ENCODE results near the gene IGLON5.

Gene IGLON5

GRCh38 chr19:51311351-51312257 is at the start of gene IGLON5:
TSS of gene IGLON5 (plus strand) at chr19:51311644. CDS start at chr19:51311848, 204 bp downstream.
- Mint-ChIP-seq H3K4me3 (no peak within 1 kb of the TSS), H3K36me3 (ENCODE audit: low read depth) (no peaks in the 10 kb centered on the region), H3K4me1 (ENCODE audit: low read depth) (peaks cover 3% of the 10 kb centered on the region), H3K9me3 (peaks cover 11% of the 10 kb centered on the region), H3K27me3 (ENCODE audit: low read depth) (peaks cover 36% of the 10 kb centered on the region), H3K27ac (no peak within 1 kb of the TSS)
- DNase-seq (ENCODE audit: low spot score), result no peak

GRCh38 chr19:51263808-51264207 is 47.6 kb upstream of the IGLON5 start:
- no peak overlapping the region for H3K4me3 Mint-ChIP-seq
- H3K9me3 Mint-ChIP-seq, result no peaks in the 10 kb centered on the region
- H3K27ac Mint-ChIP-seq, result no peak overlapping the region
- no peaks in the 10 kb centered on the region for H3K36me3 Mint-ChIP-seq (ENCODE audit: low read depth)
- H3K27me3 Mint-ChIP-seq (ENCODE audit: low read depth), result peaks cover 34% of the 10 kb centered on the region
- DNase-seq (ENCODE audit: low spot score), result no peak
- peaks cover 8% of the 10 kb centered on the region for H3K4me1 Mint-ChIP-seq (ENCODE audit: low read depth)

GRCh38 chr19:51271067-51271466 is 40.4 kb upstream of the IGLON5 start:
- no peak for DNase-seq (ENCODE audit: low spot score)
- Mint-ChIP-seq H3K27ac (no peak overlapping the region), H3K9me3 (no peaks in the 10 kb centered on the region), H3K36me3 (ENCODE audit: low read depth) (no peaks in the 10 kb centered on the region), H3K4me3 (no peak overlapping the region), H3K27me3 (ENCODE audit: low read depth) (no peaks in the 10 kb centered on the region), H3K4me1 (ENCODE audit: low read depth) (peaks cover 15% of the 10 kb centered on the region)

GRCh38 chr19:51272183-51272810 is 39.1 kb upstream of the IGLON5 start:
- H3K27me3 Mint-ChIP-seq (ENCODE audit: low read depth), result peaks cover 4% of the 10 kb centered on the region
- H3K4me3 Mint-ChIP-seq, result no peak overlapping the region
- no peak for DNase-seq (ENCODE audit: low spot score)
- no peaks in the 10 kb centered on the region for H3K9me3 Mint-ChIP-seq
- no peaks in the 10 kb centered on the region for H3K36me3 Mint-ChIP-seq (ENCODE audit: low read depth)
- H3K4me1 Mint-ChIP-seq (ENCODE audit: low read depth), result peaks cover 15% of the 10 kb centered on the region
- H3K27ac Mint-ChIP-seq, result no peak overlapping the region

GRCh38 chr19:51274049-51274770 is 37.2 kb upstream of the IGLON5 start:
- H3K36me3 Mint-ChIP-seq (ENCODE audit: low read depth), result no peaks in the 10 kb centered on the region
- no peak overlapping the region for H3K4me3 Mint-ChIP-seq
- no peak overlapping the region for H3K27ac Mint-ChIP-seq
- H3K4me1 Mint-ChIP-seq (ENCODE audit: low read depth), result peaks cover 15% of the 10 kb centered on the region
- H3K27me3 Mint-ChIP-seq (ENCODE audit: low read depth), result peaks cover 9% of the 10 kb centered on the region
- H3K9me3 Mint-ChIP-seq, result no peaks in the 10 kb centered on the region
- DNase-seq (ENCODE audit: low spot score), result no peak

- H3K36me3 Mint-ChIP-seq (ENCODE audit: low read depth), result no peaks in the 10 kb centered on the region
Observed at GRCh38 chr19:51277112-51277511, 34.3 kb upstream of the IGLON5 start.

GRCh38 chr19:51282335-51282734 is 29.1 kb upstream of the IGLON5 start:
- Mint-ChIP-seq H3K27ac (no peak overlapping the region), H3K4me1 (ENCODE audit: low read depth) (no peaks in the 10 kb centered on the region), H3K4me3 (no peak overlapping the region), H3K36me3 (ENCODE audit: low read depth) (no peaks in the 10 kb centered on the region), H3K27me3 (ENCODE audit: low read depth) (peaks cover 17% of the 10 kb centered on the region), H3K9me3 (no peaks in the 10 kb centered on the region)
- DNase-seq (ENCODE audit: low spot score), result no peak

More at GRCh38 chr19:51277112-51277511, 34.3 kb upstream of the IGLON5 start:
- Mint-ChIP-seq H3K4me1 (ENCODE audit: low read depth) (peaks cover 11% of the 10 kb centered on the region), H3K4me3 (no peak overlapping the region), H3K9me3 (no peaks in the 10 kb centered on the region), H3K27ac (no peak overlapping the region), H3K27me3 (ENCODE audit: low read depth) (peaks cover 13% of the 10 kb centered on the region)
- DNase-seq (ENCODE audit: low spot score), result no peak

- H3K4me3 Mint-ChIP-seq, result no peak overlapping the region
- H3K27me3 Mint-ChIP-seq (ENCODE audit: low read depth), result peaks cover 12% of the 10 kb centered on the region
- H3K36me3 Mint-ChIP-seq (ENCODE audit: low read depth), result no peaks in the 10 kb centered on the region
- H3K27ac Mint-ChIP-seq, result no peak overlapping the region
- DNase-seq (ENCODE audit: low spot score), result no peak
- no peaks in the 10 kb centered on the region for H3K9me3 Mint-ChIP-seq
- H3K4me1 Mint-ChIP-seq (ENCODE audit: low read depth), result no peaks in the 10 kb centered on the region
Observed at GRCh38 chr19:51285682-51286081, 25.8 kb upstream of the IGLON5 start.

- Mint-ChIP-seq H3K27me3 (ENCODE audit: low read depth) (peaks cover 3% of the 10 kb centered on the region), H3K4me1 (ENCODE audit: low read depth) (no peaks in the 10 kb centered on the region), H3K27ac (no peak overlapping the region), H3K36me3 (ENCODE audit: low read depth) (no peaks in the 10 kb centered on the region), H3K4me3 (no peak overlapping the region), H3K9me3 (no peaks in the 10 kb centered on the region)
- DNase-seq (ENCODE audit: low spot score), result no peak
Observed at GRCh38 chr19:51289635-51290034, 21.8 kb upstream of the IGLON5 start.

- Mint-ChIP-seq H3K27ac (no peak overlapping the region), H3K9me3 (no peaks in the 10 kb centered on the region), H3K36me3 (ENCODE audit: low read depth) (no peaks in the 10 kb centered on the region), H3K4me3 (no peak overlapping the region), H3K4me1 (ENCODE audit: low read depth) (no peaks in the 10 kb centered on the region), H3K27me3 (ENCODE audit: low read depth) (no peaks in the 10 kb centered on the region)
- DNase-seq (ENCODE audit: low spot score), result no peak
Observed at GRCh38 chr19:51292971-51293370, 18.5 kb upstream of the IGLON5 start.

GRCh38 chr19:51293571-51294210 is 17.8 kb upstream of the IGLON5 start:
- no peaks in the 10 kb centered on the region for H3K9me3 Mint-ChIP-seq
- no peak overlapping the region for H3K4me3 Mint-ChIP-seq
- H3K27me3 Mint-ChIP-seq (ENCODE audit: low read depth), result no peaks in the 10 kb centered on the region
- no peak overlapping the region for H3K27ac Mint-ChIP-seq
- no peaks in the 10 kb centered on the region for H3K4me1 Mint-ChIP-seq (ENCODE audit: low read depth)
- no peak for DNase-seq (ENCODE audit: low spot score)
- no peaks in the 10 kb centered on the region for H3K36me3 Mint-ChIP-seq (ENCODE audit: low read depth)

GRCh38 chr19:51294211-51294976 is 17.1 kb upstream of the IGLON5 start:
- H3K4me3 Mint-ChIP-seq, result no peak overlapping the region
- H3K9me3 Mint-ChIP-seq, result no peaks in the 10 kb centered on the region
- no peaks in the 10 kb centered on the region for H3K27me3 Mint-ChIP-seq (ENCODE audit: low read depth)
- H3K36me3 Mint-ChIP-seq (ENCODE audit: low read depth), result no peaks in the 10 kb centered on the region
- no peak overlapping the region for H3K27ac Mint-ChIP-seq
- DNase-seq (ENCODE audit: low spot score), result no peak
- H3K4me1 Mint-ChIP-seq (ENCODE audit: low read depth), result no peaks in the 10 kb centered on the region

GRCh38 chr19:51294977-51295375 is 16.5 kb upstream of the IGLON5 start:
- no peak for DNase-seq (ENCODE audit: low spot score)
- H3K4me3 Mint-ChIP-seq, result no peak overlapping the region
- H3K4me1 Mint-ChIP-seq (ENCODE audit: low read depth), result no peaks in the 10 kb centered on the region
- no peaks in the 10 kb centered on the region for H3K36me3 Mint-ChIP-seq (ENCODE audit: low read depth)
- H3K27ac Mint-ChIP-seq, result no peak overlapping the region
- H3K9me3 Mint-ChIP-seq, result no peaks in the 10 kb centered on the region
- no peaks in the 10 kb centered on the region for H3K27me3 Mint-ChIP-seq (ENCODE audit: low read depth)
